ENCODE measurements around the gene TBC1D22B.
A peak's percentile ranks its signal among the peaks of the same experiment; 100 is the strongest.
"Not testable (repeated sequence)": the region's sequence is repeated elsewhere in the genome, so short reads cannot be mapped to it uniquely, and the experiment has no call there.

The TBC1D22B gene

DNA sequence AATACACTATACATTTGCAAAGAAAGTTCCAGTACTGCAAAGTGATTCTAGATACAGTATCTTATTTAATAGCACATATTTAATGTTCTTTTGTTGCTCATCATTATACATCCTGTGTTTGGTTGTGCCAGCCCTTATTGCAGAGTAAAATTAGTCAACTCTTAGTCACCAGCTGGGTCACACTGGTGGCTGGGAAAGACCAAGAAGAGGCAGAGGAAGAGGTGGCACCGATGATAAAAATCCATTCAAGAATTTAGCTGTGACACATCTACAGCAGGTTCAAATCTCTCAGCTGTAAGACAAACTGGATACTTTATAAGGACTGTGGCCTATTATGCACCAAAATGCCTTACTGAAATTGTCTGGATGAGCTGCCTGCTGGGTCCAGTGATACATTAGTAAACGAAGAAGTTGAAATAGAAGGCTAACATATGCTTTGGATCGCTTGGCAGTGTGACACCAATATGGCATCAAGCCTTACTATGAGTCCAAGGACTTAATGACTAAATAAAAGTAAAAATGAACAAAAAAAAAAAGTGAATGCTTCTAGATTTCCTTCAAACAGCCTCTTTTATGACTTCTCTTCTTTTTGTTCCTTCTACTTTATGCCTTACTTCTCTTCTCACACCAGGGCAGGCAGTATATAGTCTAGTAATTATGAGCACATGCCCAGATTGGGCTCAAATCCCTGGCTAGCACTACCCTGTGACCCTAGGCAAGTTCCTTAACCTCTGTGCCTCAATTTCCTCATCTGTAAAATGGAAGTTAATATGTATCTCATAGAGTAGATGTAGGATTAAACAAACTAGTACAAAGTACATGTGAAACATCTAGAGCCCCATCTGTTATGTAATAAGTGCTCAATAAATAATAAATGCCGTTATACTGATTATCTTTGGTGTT, 66.8 kb downstream of the TBC1D22B start:
- no peak for DNase-seq

DNA sequence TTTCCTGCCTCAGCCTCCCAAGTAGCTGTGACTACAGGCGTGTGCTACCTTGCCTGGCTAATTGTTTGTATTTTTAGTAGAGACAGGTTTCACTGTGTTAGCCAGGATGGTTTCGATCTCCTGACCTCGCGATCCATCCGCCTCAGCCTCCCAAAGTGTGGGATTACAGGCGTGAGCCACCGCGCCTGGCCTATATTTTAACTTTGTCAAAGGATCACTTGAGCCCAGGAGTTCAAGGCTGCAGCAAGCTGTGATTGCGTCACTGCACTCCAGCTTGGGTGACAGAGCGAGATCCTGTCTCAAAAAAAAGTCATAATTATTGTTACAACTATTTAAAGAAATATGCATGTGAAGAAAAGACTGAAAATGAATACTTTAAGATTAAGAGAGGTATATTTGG, 72.8 kb downstream of the TBC1D22B start:
- not testable (repeated sequence) for DNase-seq

DNA sequence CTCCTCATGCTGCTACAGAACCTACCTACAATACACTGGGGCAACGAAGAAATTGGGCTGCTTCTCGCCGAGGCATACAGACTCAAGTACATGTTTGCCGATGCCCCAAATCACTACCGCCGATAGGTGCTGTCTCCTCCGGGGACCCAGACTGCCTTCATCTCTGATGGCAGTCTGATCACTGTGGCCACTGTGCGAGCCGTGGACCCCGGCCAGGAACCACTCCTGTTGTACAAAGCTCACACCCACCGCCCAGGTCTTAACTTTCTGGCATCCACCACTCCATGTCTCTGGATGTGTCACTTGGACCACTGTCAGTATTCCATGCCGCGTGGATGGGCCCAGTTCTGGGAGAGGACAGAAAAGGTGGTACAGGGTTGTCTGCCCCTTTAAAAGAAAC, 73.5 kb downstream of the TBC1D22B start:
- DNase-seq = no peak

DNA sequence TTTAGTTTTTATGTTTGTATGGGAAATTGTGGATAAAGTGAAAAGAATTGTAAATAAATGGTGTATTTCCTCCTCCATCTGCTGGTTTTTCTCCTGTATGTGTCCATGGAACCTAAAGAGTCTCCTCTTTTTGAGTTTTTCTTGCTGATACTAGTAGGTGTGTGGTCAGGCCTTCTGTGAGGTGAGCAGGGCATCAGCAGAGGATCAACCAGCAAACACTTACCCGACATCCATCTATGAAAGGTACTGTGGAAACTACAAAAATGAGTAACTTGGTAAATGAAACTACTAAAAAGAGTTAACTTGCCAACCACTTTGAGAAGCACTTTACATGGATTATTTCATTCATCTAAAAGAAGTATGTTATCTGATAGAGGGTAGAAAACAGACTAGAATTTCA, 75.3 kb downstream of the TBC1D22B start:
- no peak for DNase-seq

DNA sequence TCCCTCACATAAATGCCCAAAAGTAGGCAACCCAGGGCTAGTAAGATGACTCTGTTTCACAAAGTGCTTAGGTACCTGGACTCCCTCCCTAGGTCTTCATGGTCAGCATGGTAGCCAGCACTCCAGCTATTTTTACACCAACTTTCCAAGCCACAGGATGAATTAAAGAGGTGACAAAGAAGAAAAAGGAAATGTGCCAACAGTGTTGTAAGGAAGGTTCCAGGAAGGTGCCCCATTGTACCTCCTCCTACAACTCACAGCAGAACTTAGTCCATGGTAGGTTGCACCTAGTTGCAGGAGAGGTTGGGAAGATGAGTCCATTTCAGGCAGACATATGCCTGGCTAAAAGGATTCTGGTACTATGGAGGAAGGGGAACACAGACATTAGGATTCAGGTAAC, 76.5 kb downstream of the TBC1D22B start:
- DNase-seq = no peak

DNA sequence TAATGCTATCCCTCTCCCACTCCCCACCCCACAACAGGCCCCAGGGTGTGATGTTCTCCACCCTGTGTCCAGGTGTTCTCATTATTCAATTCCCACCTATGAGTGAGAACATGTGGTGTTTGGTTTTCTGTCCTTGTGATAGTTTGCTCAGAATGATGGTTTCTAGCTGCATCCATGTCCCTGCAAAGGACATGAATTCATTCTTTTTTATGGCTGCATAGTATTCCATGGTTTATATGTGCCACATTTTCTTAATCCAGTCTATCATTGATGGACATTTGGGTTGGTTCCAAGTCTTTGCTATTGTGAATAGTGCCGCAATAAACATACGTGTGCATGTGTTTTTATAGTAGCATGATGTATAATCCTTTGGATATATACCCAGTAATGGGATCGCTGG, 80.7 kb downstream of the TBC1D22B start:
- not testable (repeated sequence) for DNase-seq

DNA sequence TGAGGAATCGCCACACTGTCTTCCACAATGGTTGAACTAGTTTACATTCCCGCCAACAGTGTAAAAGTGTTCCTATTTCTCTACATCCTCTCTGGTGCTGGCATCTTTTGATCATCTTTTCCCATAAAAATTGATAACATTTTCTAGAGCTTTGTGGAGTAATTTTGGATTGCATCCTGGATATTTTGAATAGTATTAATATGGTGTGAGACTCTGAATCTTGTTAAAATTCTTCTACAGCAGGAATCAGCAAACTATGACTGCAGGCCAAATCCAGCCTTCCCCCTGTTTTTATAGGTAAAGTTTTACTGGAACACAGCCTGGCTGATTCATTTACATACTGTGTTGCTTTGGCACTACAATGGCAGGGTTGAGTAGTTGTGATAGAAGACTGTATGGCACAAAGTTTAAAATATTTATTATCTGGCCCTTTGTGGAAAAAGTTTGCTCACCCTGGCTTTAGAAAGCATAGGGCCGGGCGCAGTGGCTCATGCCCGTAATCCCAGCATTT, 81.2 kb downstream of the TBC1D22B start:
- DNase-seq = no peak

DNA sequence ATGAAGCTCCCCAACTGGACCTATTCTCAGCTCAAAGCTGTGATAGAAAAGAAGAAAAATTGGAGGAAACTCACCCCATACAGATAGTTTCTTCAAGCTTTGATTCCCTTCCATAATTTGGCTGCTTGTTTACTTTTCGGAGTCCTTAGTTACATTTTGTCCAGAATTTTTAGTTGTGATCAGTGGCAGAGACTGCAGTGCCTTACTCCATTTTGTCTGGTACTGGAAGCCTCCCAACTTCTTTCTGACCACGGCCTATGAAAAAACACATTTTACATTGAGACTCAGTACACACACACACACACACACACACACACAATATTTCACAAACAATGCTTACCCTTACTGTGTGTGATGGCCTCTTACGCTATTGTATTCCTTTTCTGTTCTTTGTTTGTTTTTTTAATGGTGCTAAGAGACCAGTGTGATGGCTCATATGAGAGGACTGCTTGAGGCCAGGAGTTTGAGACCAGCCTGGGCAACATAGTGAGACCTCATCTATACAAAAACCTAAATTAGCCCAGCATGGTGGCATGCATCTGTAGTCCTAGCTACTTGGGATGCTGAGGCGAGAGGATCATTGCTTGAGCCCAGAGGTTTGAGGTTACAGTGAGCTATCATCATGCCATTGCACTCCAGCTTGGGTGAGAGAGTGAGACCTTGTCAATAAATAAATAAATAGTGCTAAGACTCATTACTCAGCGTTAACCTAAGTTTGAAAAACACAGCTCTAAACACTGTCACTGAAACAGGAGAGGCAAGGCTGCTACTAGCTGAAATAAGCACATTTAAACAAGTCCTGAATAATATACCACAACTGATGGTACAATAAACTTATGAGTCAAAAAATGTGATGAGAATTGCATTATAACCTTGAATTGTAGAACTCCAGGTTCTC, 82.4 kb downstream of the TBC1D22B start:
- DNase-seq = no peak

DNA sequence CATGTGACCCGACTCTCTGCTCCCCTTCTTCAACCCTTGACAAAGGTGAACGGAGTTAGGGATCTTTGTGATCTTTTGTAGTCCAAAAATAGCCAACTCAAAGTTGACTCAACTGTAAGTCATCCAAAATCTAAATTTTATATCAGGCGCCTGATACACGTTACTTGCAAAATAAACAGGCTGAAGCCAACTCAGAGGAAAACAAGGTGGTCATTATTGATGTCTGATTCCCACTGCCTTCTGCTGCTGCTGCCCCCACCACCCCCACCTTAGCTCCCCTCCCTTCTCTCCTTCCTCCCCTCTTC, 83.0 kb downstream of the TBC1D22B start:
- DNase-seq = no peak

DNA sequence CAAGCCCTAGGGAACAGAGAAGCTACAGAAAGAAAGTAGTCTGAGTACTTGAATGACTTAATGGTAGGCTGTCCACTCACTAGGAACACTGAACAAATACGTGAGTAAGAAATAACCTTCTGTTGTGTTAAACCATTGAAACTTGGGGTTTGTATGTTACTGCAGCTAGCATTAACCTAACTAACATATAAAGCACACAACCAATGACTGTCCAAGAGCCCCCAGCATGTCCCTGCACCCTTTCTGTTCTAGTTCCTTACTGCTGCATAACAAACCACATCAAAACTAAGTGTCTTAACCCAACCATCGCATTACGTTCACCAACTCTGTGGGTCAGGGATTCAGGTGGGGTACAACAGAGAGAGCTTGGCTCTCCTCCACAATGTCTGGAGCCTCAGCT, 85.7 kb downstream of the TBC1D22B start:
- no peak for DNase-seq

DNA sequence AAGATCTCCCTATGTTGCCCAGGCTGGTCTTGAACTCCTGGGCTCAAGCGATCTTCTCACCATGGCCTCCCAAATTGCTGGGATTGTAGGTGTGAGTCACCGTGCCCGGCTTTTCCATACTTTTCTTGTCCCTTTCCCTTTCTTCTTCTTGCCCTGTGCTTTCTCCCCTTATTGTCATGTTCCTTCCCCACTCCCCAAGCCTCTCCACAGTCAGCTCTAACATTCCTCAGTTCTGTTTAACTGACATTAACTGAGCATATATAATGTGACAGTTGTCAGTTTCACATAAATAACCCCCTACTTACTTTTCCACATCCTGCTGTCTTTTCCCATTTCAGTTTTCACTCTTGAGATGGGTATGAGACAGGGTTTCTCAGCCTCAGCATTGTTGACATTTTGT, 86.7 kb downstream of the TBC1D22B start:
- DNase-seq = no peak

DNA sequence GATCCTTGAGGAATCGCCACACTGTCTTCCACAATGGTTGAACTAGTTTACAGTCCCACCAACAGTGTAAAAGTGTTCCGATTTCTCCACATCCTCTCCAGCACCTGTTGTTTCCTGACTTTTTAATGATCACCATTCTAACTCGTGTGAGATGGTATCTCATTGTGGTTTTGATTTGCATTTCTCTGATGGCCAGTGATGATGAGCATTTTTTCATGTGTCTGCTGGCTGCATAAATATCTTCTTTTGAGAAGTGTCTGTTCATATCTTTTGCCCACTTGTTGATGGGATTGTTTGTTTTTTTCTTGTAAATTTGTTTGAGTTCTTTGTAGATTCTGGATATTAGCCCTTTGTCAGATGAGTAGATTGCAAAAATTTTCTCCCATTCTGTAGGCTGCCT, 88.2 kb downstream of the TBC1D22B start:
- not testable (repeated sequence) for DNase-seq

DNA sequence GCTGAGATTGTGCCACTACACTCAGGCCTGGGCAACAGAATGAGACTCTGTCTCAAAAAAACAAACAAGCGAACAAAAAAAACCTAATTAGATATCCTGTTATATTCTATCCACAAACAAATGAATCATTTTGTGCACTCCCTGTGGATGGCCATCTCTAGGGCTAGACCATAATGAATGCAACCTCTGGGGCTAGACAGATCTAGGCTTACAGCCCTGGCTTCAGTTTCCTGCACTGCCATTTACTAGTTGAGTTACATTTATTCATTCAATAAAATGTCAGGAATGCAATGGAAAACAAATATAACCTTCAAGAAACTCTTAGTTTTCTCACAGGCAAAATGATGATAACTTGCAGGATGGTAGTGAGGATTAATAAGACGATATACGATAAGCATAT, 89.6 kb downstream of the TBC1D22B start:
- no peak for DNase-seq

DNA sequence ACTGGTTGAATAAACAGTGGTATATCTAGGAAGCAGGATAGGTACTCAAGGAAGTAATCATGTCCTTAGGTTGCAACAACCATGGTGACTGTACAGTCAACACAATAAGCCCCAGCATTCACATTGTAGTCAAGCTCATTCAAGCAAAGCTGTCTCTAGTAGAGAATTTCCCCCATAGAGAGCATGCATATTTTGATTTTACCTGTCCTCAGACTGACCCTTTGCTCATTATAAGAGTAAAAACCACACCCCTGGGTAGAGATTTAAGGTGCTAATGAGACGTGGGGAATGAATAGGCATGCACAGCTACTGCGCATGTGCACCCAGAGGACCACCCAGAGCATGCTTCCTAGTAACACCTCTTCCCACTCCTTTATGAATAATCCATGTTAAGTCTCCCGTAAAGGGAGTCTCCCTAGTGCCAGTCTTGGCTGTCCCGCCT, 90.1 kb downstream of the TBC1D22B start:
- no peak for DNase-seq

DNA sequence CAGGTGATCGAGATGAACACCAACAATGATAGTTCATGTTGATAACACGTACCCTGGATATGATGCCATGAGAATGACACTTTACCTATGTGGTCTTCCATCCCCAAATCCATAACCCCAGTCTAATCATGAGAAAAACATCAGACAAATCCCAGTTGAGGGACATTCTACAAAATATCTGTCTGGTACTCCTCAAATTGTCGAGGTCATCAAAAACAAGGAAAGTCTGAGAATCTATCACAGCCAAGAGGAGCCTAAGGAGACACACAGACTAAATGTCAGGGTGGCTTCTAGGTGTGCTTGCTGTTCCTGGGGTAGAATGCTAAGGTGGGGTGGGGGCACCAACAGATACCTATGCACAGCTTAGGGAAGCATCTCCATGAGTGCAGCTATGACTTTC, 93.5 kb downstream of the TBC1D22B start:
- no peak for DNase-seq

DNA sequence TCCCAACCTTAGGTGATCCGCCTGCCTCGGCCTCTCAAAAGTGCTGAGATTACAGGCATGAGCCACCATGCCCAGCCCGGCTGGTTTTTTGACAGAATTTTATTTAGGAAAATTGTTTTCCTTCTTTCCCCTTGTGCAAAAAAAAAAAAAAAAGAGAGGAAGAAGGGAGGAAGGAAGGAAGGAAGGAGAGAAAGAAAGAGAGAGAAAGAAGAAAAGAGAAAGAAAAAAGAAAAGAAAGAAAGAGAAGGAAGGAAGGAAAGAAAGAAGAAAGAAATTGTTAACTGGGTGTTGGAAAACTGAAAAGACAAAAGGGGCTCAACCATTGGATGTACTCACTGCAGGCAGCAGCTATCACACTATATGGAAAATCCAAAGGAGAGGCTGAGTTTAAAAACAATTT, 94.8 kb downstream of the TBC1D22B start:
- no peak for DNase-seq

DNA sequence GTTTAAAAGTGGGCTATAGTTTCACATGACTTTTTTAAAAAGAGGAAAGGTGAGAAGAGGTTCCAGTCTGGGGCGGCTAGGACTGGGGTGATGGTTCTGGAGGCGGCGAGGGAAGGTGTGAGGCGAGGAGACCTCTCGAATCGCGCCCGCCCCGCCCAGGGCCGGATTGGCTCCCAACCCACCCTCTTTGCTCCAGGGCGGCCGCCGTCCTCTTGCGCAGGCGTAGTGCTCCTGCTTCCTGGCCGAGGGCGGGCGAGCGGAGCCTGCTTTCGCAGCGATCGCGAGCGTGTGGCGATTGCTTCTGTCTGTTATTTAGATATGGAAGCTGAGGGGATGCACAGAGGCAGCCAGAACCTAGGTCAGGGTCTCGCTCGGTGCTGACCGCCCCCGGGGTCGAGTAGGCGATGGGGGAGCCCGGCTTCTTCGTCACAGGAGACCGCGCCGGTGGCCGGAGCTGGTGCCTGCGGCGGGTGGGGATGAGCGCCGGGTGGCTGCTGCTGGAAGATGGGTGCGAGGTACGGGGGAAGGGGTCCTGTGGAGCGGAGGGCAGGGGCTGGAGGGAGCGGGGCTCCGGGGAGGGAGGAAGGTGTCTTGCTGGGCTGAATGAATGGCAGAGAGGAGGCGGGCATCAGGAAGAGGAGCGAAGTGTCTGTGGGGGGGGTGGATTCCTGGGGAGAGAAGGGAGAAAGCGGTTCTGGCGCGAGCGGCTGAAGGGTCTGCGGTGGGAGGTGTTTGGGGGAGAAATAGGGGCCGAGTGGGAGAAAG, 96.4 kb downstream of the TBC1D22B start, which contains the start of gene RNF8:
TSS of gene RNF8 (plus strand) at position 223 of the 765 bp plus-strand sequence. CDS start at position 405, 182 bp downstream.
- DNase-seq = peak; percentile 87 to 89

DNA sequence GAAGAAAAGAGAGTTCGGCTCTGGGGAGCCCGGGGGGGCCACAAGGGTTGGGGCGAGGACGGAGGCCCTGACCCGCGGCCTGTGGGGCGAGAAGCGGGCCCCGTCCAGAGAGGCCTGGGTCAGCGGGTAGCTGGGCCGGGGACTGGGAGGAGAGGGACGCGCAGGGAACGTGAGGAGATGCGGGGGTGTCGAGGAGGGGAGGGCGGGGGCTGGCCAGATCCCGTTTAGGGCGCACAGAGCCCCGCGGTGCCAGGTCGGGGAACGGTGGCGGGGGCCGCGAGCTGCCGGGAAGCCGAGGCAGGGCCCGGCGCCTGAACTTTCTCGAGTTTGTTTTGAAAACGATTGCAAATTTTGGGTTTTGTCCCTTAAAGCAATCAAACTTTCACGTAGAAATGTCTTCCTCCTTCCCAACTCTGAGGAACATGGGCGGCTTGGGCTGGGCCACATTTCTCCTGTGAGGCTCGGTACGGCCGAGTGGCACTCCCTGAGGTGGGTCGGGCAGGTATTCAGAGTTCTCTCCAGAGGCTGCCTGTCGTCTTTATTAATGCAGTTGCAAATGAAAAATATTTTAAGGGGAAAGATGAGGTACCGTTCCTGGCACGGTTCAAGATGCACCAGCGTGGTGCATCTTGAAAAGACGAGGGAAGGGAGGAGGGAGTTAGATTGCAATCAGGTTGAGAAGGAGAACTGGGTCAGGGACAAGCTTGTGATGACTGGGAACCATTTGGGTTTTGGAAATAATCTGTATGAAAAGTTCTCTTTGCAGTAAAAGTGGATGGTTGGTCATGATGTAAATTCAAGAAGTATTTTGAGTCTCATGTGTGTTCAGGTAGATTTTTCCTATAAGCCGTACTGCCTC, 97.2 kb downstream of the TBC1D22B start:
- peak; percentile 10 to 18 for DNase-seq

DNA sequence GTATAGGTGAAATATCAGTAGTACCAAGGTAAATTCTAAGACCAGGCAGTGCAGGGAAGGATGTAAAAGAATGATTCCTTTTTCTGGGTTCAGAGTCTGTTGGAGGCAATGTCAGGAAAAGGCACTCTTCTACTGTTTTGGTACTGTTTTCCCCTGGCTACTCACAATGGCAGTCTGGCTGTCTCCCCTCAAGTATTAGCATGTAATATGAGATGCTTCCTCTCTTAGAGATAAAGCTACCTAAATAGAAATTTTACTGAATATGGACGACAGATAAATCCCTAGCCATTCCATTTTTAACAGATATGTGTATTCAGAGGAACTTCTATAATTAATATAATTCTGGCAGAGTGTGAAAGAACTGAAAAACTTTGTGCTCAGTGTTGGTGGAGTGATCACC, 99.7 kb downstream of the TBC1D22B start:
- no peak for DNase-seq

DNA sequence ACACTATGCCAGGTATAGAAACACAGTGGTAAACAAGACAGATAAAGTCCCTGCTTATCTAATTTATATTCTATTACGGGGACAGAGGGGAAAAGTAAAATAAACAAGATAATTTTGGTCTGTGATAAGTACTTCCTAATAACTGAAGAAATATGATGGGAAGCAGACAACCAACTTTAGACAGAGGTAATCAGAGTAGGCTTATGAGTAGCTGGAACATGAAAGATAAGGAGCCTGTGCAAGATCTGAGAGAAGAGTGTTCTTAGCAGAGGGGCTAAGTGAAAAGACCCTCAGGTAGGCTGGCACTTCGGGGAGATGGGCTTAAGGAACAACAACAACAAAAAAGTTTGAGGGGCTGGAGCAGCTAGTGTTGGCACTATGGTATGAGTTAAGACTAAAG, 100.3 kb downstream of the TBC1D22B start:
- DNase-seq = no peak

DNA sequence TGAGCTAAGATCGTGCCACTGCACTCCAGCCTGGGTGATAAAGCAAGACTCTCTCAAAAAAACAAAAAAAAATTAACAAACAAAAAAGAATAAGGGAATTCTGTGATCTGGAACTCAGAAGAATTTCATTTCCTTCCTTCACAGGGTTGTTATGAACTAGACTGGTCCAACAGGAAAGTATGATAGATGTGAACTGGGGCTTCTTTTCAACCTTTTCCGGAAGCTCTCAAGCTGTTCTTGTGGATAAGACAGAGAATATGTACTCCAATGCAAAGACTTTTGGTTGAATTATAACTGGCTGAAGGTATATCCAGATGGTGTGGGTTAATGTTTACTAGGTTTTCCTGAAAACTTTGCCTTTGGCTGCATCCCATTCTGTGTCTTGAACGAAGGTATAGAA, 101.5 kb downstream of the TBC1D22B start:
- no peak for DNase-seq

Measured in stimulated activated CD4-positive, alpha-beta T cell treated with anti-CD3 and anti-CD28 coated beads, Interleukin-2, amount 100 ng/mL, for 48 hours (primary cell).